NOMO-1 treated with DMSO at 0.1 percent for 48 hours (cell line): ENCODE data around the gene HOGA1.

Source experiments
- DNase-seq: peaks from one replicate; lab custom pipeline; 2025; ENCODE audit not compliant: unreplicated experiment; lab: John Stamatoyannopoulos, UW

Gene HOGA1

GRCh38 chr10:97584060-97584797, at the start of gene HOGA1:
HOGA1 (plus strand) TSS chr10:97584389; CDS start chr10:97584704, 315 bp downstream.
- no peak for DNase-seq

GRCh38 chr10:97534746-97535367, 49.3 kb upstream of the HOGA1 start:
- peak; percentile 34 for DNase-seq

- no peak for DNase-seq
Observed at GRCh38 chr10:97537186-97537869, 46.9 kb upstream of the HOGA1 start.

- DNase-seq = no peak
Observed at GRCh38 chr10:97538411-97538810, 45.8 kb upstream of the HOGA1 start.

GRCh38 chr10:97538839-97539238, 45.4 kb upstream of the HOGA1 start:
- no peak for DNase-seq

GRCh38 chr10:97539523-97540200, 44.5 kb upstream of the HOGA1 start:
- DNase-seq = no peak

- DNase-seq = no peak
Observed at GRCh38 chr10:97540669-97541500, 43.3 kb upstream of the HOGA1 start.

- DNase-seq = no peak
Observed at GRCh38 chr10:97542169-97543024, 41.8 kb upstream of the HOGA1 start.

GRCh38 chr10:97543025-97543546, 41.1 kb upstream of the HOGA1 start:
- peak; percentile 68 for DNase-seq

GRCh38 chr10:97546456-97547270, 37.5 kb upstream of the HOGA1 start:
- DNase-seq = no peak

GRCh38 chr10:97547271-97547600, 37.0 kb upstream of the HOGA1 start:
- DNase-seq = no peak

- no peak for DNase-seq
Observed at GRCh38 chr10:97547962-97548361, 36.2 kb upstream of the HOGA1 start.

- DNase-seq = no peak
Observed at GRCh38 chr10:97548828-97549455, 35.2 kb upstream of the HOGA1 start.

- DNase-seq = no peak
Observed at GRCh38 chr10:97549587-97550322, 34.4 kb upstream of the HOGA1 start.

GRCh38 chr10:97550336-97551149, 33.6 kb upstream of the HOGA1 start:
- DNase-seq = no peak

GRCh38 chr10:97551271-97551670, 32.9 kb upstream of the HOGA1 start:
- DNase-seq = no peak

- peak; percentile 47 for DNase-seq
Observed at GRCh38 chr10:97553575-97554031, 30.6 kb upstream of the HOGA1 start.
